SK-N-MC (cell line): Measurements from ENCODE around the gene SIL1.
"Not testable (repeated sequence)": the region's sequence is repeated elsewhere in the genome, so short reads cannot be mapped to it uniquely, and the experiment has no call there.

Source experiments
- DNase-seq: peaks from one replicate; pipeline ENCODE4 v3.0.0-alpha.2; 2011; ENCODE audit warnings: low read depth, low spot score
- H3K27ac ChIP-seq: fragments of 200-600 bp; sonication (generic); 2 replicates; pipeline ENCODE4 v1.5.1; 2016; ENCODE audit warnings: mixed run types
- H3K36me3 ChIP-seq: fragments of 200-600 bp; sonication (generic); 2 replicates; pipeline ENCODE4 v1.6.1; 2017; ENCODE audit warnings: antibody characterized with exemption, low read length, mixed read lengths; ENCODE audit not compliant: insufficient read depth
- H3K4me3 ChIP-seq: fragments of 200-600 bp; sonication (generic); 2 replicates; pipeline ENCODE4 v1.5.1; 2016
- H3K9ac ChIP-seq: fragments of 200-600 bp; sonication (generic); 2 replicates; pipeline ENCODE4 v1.8.0; 2017; ENCODE audit warnings: mixed run types, mixed read lengths; ENCODE audit not compliant: insufficient read length
- H3K9me3 ChIP-seq: fragments of 200-600 bp; sonication (generic); 2 replicates; pipeline ENCODE4 v1.6.1; 2017; ENCODE audit warnings: low read depth, mild to moderate bottlenecking, antibody characterized with exemption, low read length, moderate library complexity, mixed read lengths
- EZH2 ChIP-seq: fragments of 200-600 bp; sonication (generic); IDR thresholded peaks from one replicate; pipeline ENCODE4 v1.6.1; 2017; ENCODE audit warnings: antibody characterized with exemption
- FOXP2 ChIP-seq: optimal IDR thresholded peaks from 2 replicates; pipeline ENCODE3; 2011; ENCODE audit warnings: mild to moderate bottlenecking, moderate library complexity; ENCODE audit not compliant: insufficient read depth; ENCODE audit errors: extremely low read length, control extremely low read depth
- POLR2AphosphoS5 ChIP-seq: IDR thresholded peaks from 2 replicates; pipeline ENCODE4 v1.6.1; 2012; ENCODE audit warnings: mild to moderate bottlenecking, low read depth, low read length, borderline replicate concordance

Gene SIL1

DNA sequence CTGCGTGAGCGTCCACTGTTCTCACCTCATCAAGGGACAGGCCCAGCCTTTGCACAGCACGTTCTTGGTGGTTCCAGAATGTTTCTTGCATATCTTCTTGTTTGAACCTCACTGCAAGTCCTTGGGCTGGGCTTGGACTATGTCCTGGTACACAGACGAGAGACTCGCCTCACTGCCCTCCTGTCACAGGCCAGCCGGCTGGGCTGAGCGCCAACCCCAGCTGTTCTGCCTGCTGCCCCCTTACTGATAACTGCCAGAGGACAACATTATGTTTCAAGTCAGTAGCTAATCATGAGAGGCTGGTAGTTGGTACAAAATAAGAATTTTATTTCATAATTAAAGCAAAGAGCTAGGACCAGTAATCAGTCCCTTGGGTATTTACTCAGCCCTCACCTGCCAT, 270.2 kb downstream of the SIL1 start:
- Histone ChIP-seq H3K4me3 (no peak overlapping the region), H3K36me3 (peaks cover 79% of the 10 kb centered on the region), H3K9me3 (no peaks in the 10 kb centered on the region), H3K9ac (no peak overlapping the region), H3K27ac (no peak overlapping the region)
- no peak for DNase-seq
- TF ChIP-seq FOXP2 (no peak), POLR2AphosphoS5 (no peak), EZH2 (no peak)

DNA sequence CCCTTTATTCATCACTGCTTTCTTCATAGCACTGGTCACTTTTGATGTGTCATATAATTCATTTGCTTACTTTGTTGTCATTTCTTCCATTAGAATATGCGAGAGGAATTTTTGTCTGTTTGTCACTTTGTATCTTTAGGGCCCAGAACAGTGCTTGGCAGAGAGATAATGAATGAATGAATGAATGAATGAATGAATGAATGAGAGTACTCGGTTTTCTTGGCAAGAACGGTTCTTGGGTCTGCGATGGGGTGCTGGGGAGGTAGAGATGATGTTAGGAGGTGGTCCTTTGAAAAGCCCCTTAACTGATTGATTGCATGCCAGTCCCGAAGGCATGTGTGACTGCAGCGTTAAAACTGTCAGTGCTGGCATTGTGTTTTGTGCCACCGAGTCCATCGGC, 270.6 kb downstream of the SIL1 start:
- DNase-seq = no peak
- no peaks in the 10 kb centered on the region for H3K9me3 ChIP-seq
- H3K9ac ChIP-seq = no peak overlapping the region
- H3K36me3 ChIP-seq = peaks cover 75% of the 10 kb centered on the region
- no peak overlapping the region for H3K4me3 ChIP-seq
- no peak for TF ChIP-seq POLR2AphosphoS5
- no peak for TF ChIP-seq EZH2
- no peak for TF ChIP-seq FOXP2
- no peak overlapping the region for H3K27ac ChIP-seq

DNA sequence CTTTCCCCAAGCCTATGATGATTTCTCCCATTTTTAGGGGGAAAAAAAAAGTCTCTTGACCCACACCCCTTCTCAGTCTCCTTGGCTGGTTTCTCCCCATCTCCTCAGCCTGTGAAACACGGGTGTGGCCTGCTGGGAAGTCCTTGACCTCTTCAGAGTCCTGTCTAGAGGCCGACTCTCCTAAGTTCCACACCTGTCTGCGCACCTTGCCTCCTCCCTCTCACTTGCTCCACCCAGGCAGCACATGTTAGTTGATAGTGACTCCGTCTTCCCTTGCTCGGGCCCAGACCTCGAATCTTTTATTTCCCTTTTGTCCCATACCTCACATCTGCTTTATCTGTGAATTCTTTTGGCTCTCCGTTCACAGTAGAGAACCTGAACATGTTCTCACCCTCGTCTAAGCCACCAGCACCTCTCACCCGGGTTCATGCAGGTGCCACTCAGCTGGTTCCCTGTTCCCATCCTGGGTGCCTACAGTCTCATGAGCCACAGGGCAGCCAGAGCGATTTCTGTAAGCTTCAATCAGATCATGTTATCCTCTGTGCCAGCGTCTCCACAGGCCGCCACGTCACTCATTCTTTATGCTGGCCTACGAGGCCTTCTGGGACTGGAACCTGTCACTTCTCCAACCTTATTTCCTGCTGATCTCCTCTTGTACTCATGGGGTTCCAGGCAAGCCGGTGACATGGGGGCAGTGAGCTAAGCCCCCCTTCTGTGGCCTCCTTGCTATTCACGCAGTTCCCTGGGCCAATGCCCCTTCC, 271.3 kb downstream of the SIL1 start:
- H3K9ac ChIP-seq = no peak overlapping the region
- no peak for DNase-seq
- peaks cover 68% of the 10 kb centered on the region for H3K36me3 ChIP-seq
- TF ChIP-seq EZH2 (no peak), POLR2AphosphoS5 (no peak), FOXP2 (no peak)
- no peak overlapping the region for H3K4me3 ChIP-seq
- no peak overlapping the region for H3K27ac ChIP-seq
- H3K9me3 ChIP-seq = no peaks in the 10 kb centered on the region

DNA sequence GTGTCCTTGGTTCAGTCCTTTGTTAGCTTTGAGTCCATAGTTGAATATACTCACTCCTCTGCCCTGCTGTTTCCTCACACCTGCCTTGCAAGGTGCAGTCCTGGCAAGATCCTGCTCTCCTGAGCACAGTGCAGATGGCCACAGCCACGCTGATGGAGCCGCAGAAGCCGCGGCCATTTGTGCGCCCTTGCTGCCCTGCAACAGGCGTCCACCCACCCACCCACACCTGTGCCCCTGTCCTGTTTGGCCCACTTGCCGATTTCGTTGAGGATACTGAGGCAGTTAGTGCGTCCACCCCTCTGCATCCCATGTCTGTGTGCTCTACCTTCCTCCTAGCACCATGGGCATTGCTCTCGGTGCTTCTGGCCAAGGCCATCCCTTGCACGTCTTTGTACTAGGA, 271.9 kb downstream of the SIL1 start:
- Histone ChIP-seq H3K36me3 (peaks cover 62% of the 10 kb centered on the region), H3K4me3 (no peak overlapping the region)
- TF ChIP-seq POLR2AphosphoS5 (no peak), FOXP2 (no peak), EZH2 (no peak)

DNA sequence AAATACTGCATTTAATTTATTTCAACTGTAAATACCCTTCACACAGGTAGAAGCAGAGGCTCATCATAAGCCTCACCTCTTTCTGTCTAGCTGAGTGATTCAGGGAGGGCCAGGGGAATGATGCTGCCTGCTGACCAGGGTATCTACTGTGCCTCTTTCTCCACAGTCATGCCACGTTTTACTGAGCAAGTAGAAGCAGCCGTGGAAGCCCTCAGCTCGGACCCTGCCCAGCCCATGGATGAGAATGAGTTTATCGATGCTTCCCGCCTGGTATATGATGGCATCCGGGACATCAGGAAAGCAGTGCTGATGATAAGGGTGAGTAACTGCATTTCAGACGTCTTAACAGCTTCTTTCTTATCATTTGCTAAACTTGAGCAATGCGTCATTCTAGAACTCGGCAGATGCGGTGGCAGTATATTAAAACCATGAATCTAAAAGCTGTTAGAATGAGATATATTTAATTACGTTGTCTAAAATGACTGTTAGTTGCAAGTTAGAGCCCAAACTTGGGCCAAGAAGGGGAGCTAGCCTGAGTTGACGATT, 273.0 kb downstream of the SIL1 start:
- TF ChIP-seq EZH2 = no peak
- no peak for TF ChIP-seq FOXP2
- TF ChIP-seq POLR2AphosphoS5 = no peak

More for the DNA sequence above, 271.9 kb downstream of the SIL1 start:
- Histone ChIP-seq H3K9me3 (no peaks in the 10 kb centered on the region), H3K27ac (no peak overlapping the region), H3K9ac (no peak overlapping the region)
- DNase-seq = no peak

DNA sequence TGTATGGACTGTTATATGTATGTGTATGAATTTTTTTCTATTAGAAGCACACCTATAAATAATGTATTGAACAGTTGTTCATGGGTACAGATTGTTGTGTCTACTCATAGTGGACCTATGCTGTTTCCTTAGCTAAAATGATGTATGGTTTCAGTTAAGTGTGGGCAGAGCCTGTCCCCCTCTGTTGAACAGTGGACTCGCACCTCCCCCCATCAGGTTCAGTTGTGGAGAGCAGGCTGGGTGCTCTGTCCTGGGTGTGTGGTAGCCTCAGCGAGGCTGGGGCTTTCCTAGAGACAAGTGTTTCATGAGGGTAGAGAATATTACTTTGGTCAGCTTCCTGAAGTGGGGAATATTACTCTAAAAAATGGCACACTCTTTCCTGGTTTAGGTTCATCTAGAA, 275.7 kb downstream of the SIL1 start:
- no peak for DNase-seq
- Histone ChIP-seq H3K9me3 (no peaks in the 10 kb centered on the region), H3K36me3 (peaks cover 42% of the 10 kb centered on the region), H3K27ac (no peak overlapping the region), H3K9ac (no peak overlapping the region), H3K4me3 (no peak overlapping the region)
- TF ChIP-seq FOXP2 = no peak
- TF ChIP-seq EZH2 = no peak
- TF ChIP-seq POLR2AphosphoS5 = no peak

More for the DNA sequence above, 273.0 kb downstream of the SIL1 start:
- H3K4me3 ChIP-seq = no peak overlapping the region
- H3K27ac ChIP-seq = no peak overlapping the region
- no peak for DNase-seq
- H3K9ac ChIP-seq = no peak overlapping the region
- peaks cover 51% of the 10 kb centered on the region; the same call in 1 of the 2 replicates for H3K36me3 ChIP-seq
- H3K9me3 ChIP-seq = no peaks in the 10 kb centered on the region

DNA sequence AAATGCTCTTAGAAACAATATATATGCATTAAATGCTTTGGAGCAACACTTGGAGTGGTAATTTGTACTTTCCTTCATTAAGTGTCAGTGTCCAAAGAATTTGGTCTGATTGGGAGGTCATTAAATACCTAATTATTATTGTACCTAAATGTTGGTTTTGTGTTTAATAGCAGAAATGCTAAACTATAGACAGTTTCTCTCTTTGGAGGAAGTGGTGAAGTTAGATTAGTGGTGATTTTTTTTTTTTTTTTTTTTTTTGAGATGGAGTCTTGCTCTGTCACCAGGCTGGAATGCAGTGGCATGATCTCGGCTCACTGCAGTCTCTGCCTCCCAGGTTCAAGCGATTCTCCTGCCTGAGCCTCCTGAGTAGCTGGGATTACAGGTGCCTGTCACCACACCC, 276.8 kb downstream of the SIL1 start:
- H3K9ac ChIP-seq, DNase-seq, H3K27ac ChIP-seq, H3K4me3 ChIP-seq, H3K9me3 ChIP-seq: not testable (repeated sequence)
- peaks cover 31% of the 10 kb centered on the region for H3K36me3 ChIP-seq

DNA sequence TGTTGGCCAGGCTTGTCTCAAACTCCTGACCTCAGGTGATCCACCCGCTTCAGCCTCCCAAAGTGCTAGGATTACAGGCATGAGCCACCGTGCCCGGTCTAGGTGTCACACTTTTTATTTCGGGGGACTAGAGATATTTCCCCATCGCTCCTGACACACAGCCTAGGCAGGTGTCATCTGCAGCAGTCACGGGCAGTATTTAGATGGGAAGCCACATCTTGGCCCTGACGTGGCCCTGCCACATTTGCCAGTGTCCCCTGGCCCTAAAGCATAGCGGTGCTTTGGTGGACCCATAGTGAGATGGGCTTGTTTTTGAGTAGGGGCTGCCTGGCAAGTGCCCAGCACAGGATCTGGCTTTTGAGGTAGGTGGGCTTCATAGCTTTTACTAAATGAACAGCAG, 278.0 kb downstream of the SIL1 start:
- TF ChIP-seq FOXP2 (no peak), EZH2 (no peak), POLR2AphosphoS5 (no peak)
- Histone ChIP-seq H3K9me3 (no peaks in the 10 kb centered on the region), H3K9ac (no peak overlapping the region), H3K36me3 (peaks cover 20% of the 10 kb centered on the region), H3K27ac (no peak overlapping the region), H3K4me3 (no peak overlapping the region)
- DNase-seq = no peak

DNA sequence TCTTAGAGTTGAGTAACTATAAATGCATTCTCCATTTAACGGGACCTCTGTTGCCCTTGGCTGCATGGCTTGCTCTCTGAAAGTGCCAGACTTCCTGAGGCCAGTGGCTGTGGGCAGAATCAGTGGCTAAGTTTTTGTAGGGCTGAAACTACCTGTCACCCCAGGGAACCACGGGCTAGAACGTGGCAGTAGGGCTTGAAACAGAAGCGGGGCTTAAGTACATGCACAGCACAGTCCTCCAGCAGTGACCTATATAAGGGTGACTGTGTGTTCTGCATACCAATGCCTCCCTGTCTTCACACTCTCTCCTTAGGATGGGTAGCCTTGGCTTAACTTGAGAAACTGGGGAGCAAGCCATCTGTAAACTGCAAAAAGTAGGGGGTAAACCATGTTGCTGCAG, 279.5 kb downstream of the SIL1 start:
- H3K9me3 ChIP-seq = no peaks in the 10 kb centered on the region
- peaks cover 9% of the 10 kb centered on the region for H3K36me3 ChIP-seq
- no peak overlapping the region for H3K27ac ChIP-seq
- no peak overlapping the region for H3K9ac ChIP-seq
- TF ChIP-seq FOXP2 (no peak), EZH2 (no peak), POLR2AphosphoS5 (no peak)
- DNase-seq = no peak
- H3K4me3 ChIP-seq = no peak overlapping the region
